ENCODE data around the gene SSH3. TPM values are rescaled to one million over a fixed set of nuclear protein-coding genes. Genes with fewer than 3 reads are reported as not detected.

The SSH3 gene
- total and polyA plus RNA-seq, 2 donors, result 23.6 to 52.7 TPM

DNA sequence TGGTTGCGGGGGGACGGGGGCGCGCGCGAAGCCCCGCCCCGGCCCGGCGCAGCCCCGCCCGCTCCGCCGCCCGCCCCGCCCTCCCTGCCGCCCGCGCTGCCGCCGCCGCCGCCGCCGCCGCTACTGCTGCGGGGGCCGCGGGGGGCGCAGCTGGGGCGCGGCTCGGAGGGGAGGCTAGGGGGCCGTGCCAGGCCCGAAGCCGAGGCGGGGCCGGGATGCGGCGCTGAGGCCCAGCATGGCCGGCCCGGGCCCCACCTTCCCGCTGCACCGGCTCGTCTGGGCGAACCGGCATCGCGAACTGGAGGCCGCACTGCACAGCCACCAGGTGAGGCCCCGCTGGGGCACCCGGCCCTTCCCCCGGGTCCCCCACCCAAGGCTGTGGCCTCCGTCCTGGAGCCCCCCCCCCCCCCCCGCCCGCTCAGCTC is 14.1 kb upstream of the SSH3 start, which contains the start of gene ANKRD13D:
TSS of gene ANKRD13D (plus strand) at position 78 of the 425 bp plus-strand sequence. CDS start at position 236, 158 bp downstream.
- Histone ChIP-seq H3K27ac (ENCODE audit: low read depth) (peak within 1 kb of the TSS; percentile 91), H3K36me3 (ENCODE audit: insufficient read depth) (peaks cover 10% of the 10 kb centered on the region), H3K4me1 (ENCODE audit: insufficient read depth) (no peaks in the 10 kb centered on the region), H3K4me3 (ENCODE audit: low read depth, low read length) (peak within 1 kb of the TSS; percentile 88)
- under 1% methylated on average over 49 of the region's 56 CpGs for WGBS
- DNase-seq (ENCODE audit: extremely low spot score), result no peak

DNA sequence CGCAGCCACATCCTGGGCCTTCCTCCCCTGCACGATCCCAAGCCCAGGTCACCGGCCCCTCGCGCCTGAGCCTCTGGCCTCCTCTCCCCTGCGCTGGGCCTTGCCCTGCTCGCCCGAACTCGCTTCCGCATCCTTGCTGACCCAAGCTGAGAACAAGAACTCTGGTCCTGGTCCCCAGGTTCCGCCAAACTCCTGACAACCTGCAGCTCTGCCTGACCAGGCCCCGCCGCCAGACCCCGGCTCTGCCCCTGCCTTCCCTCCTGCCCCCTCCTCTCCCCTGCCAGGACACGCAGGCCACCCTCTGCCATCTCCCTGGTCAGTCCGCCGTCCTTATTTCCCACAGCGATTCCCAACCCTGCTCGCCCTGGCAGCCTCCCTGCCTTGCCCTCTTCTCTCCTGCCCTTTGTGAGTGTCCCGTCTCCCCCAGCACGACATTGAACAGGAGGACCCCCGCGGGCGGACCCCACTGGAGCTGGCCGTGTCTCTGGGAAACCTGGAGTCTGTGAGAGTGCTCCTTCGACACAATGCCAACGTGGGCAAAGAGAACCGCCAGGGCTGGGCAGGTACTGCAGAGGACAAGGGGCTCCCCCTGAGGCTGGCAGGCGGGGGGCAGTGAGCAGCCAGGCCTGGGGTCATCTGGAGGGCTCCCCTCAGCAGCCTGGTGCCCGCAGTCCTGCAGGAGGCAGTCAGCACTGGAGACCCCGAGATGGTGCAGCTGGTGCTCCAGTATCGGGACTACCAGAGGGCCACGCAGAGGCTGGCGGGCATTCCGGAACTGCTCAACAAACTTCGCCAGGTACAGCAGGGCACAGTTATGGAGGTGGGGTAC is 13.5 kb upstream of the SSH3 start:
- Histone ChIP-seq H3K36me3 (ENCODE audit: insufficient read depth) (peaks cover 7% of the 10 kb centered on the region), H3K4me1 (ENCODE audit: insufficient read depth) (no peaks in the 10 kb centered on the region), H3K4me3 (ENCODE audit: low read depth, low read length) (peak overlapping the region; percentile 88), H3K27ac (ENCODE audit: low read depth) (peak overlapping the region; percentile 30)
- 23% methylated on average over 36 of the region's 36 CpGs for WGBS
- DNase-seq (ENCODE audit: extremely low spot score), result no peak

DNA sequence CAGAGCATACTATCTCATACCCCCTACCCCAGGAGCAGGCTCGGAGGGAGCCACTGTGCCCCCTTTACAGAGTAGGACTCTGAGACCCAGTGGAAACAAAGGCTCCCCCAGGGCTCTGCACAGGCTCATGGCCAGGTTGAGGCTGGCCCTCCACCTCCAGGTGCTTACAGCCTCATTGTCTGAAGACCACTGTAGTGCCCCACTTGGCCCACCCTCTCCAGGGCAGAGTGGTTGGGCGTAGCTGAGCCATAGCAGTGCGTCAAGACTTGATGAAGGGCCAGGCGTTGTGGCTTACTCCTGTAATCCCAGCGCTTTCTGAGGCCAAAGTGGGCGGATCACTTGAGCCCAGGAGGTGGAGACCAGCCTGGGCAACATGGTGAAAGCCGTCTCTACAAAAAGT is 12.5 kb upstream of the SSH3 start:
- DNase-seq (ENCODE audit: extremely low spot score), result no peak
- no peak overlapping the region for H3K27ac ChIP-seq (ENCODE audit: low read depth)
- no peaks in the 10 kb centered on the region for H3K4me1 ChIP-seq (ENCODE audit: insufficient read depth)
- no peak overlapping the region for H3K4me3 ChIP-seq (ENCODE audit: low read depth, low read length)
- H3K36me3 ChIP-seq (ENCODE audit: insufficient read depth), result peaks cover under 1% of the 10 kb centered on the region
- WGBS, result 36% methylated on average over 7 of the region's 7 CpGs

DNA sequence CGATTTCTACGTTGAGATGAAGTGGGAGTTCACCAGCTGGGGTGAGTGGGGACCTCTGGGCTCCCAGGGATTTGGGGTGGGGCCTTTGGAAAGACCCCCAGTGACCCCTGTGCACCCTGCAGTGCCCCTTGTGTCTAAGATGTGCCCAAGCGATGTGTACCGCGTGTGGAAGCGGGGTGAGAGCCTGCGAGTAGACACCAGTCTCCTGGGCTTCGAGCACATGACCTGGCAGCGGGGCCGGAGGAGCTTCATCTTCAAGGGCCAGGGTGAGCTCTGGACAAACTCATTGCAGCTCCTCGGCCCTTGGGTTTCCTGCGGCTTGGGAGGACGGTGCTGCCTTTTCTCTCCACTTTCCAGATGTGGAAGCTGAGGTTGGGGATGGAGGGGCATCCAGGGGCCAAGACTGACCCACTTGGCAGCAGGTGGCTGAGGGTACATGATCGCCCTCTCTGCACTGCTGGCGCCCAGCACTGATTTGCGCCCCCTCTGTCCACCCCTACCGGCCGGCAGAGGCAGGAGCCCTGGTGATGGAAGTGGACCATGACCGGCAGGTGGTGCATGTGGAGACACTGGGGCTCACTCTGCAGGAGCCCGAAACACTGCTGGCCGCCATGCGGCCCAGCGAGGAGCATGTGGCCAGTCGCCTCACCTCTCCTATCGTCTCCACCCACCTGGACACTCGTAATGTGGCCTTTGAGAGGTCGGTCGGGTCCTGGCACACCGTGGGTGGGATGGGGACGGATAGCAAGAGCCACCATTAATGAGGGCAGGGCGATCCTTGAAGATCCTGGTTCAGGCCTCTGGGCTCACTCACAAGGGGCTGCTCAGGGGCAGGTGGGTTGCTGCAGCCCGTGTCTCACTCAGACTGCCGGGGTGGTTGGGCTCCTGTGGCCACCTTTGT is 11.6 kb upstream of the SSH3 start:
- DNase-seq (ENCODE audit: extremely low spot score), result no peak
- WGBS, result 86% methylated on average over 33 of the region's 33 CpGs
- H3K36me3 ChIP-seq (ENCODE audit: insufficient read depth), result no peaks in the 10 kb centered on the region

DNA sequence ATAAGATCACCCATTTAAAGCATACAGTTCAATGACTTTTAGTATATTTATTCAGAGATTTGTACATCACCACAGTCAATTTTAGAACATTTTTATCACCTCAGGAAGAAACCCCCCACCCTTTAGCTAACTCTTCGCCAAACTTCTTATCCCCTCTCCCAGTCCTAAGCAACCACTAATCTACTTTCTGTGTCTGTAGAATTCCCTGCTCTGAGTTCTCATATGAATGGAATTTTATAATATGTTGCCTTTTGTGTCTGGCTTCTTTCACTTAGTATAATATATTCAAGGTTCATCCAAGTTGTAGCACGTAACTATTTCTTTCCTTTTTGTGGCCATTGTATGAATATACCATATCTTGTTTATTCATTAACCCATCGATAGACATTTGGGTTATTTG is 10.7 kb upstream of the SSH3 start:
- Histone ChIP-seq H3K27ac (ENCODE audit: low read depth) (no peak overlapping the region), H3K4me1 (ENCODE audit: insufficient read depth) (no peaks in the 10 kb centered on the region), H3K36me3 (ENCODE audit: insufficient read depth) (no peaks in the 10 kb centered on the region), H3K4me3 (ENCODE audit: low read depth, low read length) (no peak overlapping the region)
- no peak for DNase-seq (ENCODE audit: extremely low spot score)
- WGBS, result 46% methylated on average over 3 of the region's 3 CpGs

More for the DNA sequence above, 11.6 kb upstream of the SSH3 start:
- H3K4me3 ChIP-seq (ENCODE audit: low read depth, low read length), result no peak overlapping the region
- no peaks in the 10 kb centered on the region for H3K4me1 ChIP-seq (ENCODE audit: insufficient read depth)
- H3K27ac ChIP-seq (ENCODE audit: low read depth), result no peak overlapping the region

DNA sequence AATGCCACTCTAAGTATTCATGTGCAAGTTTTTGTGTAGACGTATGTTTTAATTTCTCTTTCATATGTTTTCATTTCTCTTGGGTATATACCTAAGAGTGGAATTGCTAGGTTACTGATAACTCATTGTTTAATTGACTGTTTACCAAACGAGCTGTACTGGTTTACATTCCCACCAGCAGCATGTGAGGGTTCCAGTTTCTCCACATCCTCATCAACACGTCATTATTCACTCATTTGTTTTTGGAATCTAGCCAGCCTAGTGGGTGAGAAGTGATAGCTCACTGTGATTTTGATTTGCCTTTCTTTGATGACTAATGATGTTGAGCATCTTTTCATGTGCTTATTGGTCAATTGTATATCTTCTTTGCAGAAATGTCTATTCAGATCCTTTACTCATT is 10.2 kb upstream of the SSH3 start:
- Histone ChIP-seq H3K4me1 (ENCODE audit: insufficient read depth) (no peaks in the 10 kb centered on the region), H3K36me3 (ENCODE audit: insufficient read depth) (no peaks in the 10 kb centered on the region), H3K27ac (ENCODE audit: low read depth) (no peak overlapping the region), H3K4me3 (ENCODE audit: low read depth, low read length) (no peak overlapping the region)
- 45% methylated on average over 3 of the region's 3 CpGs for WGBS
- DNase-seq (ENCODE audit: extremely low spot score), result no peak

DNA sequence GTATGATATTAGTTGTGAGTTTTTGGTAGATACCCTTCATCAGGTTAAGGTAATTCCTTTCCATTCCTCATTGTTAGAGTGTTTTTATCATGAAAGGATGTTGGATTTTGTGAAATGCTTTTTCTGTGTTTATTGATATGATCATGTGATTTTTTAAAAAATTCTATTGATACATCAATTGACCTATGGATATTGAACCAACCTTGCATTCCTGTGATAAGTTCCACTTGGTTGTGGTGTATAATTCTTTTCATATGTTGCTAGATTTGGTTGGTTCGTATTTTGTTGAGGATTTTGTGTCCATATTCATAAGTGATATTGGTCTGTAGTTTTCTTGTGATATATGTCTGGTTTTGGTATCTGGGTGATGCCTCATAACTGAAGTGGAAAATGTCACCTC is 7.5 kb upstream of the SSH3 start:
- H3K4me3 ChIP-seq (ENCODE audit: low read depth, low read length), result no peak overlapping the region
- 97% methylated on average over 1 of the region's 1 CpG for WGBS
- H3K4me1 ChIP-seq (ENCODE audit: insufficient read depth), result no peaks in the 10 kb centered on the region
- DNase-seq (ENCODE audit: extremely low spot score), result no peak
- no peak overlapping the region for H3K27ac ChIP-seq (ENCODE audit: low read depth)
- H3K36me3 ChIP-seq (ENCODE audit: insufficient read depth), result peaks cover 3% of the 10 kb centered on the region

DNA sequence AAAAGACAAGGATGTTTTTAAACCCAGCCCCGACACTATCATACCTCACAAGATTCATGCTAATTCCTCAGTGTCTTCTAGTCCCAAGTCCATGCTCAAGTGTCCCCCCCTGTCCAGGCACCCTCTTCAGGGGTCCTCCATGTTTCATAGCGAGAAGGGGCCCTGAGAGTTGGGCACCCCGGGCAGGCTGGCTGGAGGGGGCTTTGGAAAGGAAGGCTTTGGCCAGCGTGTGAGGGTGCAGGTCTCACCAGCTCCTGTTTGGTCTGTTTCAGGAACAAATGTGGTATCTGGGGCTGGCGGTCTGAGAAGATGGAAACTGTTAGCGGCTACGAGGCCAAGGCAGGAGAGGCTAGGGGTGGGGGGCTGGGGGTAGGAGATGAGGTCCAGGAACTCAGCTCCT is 4.5 kb upstream of the SSH3 start:
- 93% methylated on average over 7 of the region's 7 CpGs for WGBS
- DNase-seq (ENCODE audit: extremely low spot score), result no peak
- no peak overlapping the region for H3K4me3 ChIP-seq (ENCODE audit: low read depth, low read length)
- no peak overlapping the region for H3K27ac ChIP-seq (ENCODE audit: low read depth)
- H3K36me3 ChIP-seq (ENCODE audit: insufficient read depth), result peaks cover 6% of the 10 kb centered on the region
- no peaks in the 10 kb centered on the region for H3K4me1 ChIP-seq (ENCODE audit: insufficient read depth)

DNA sequence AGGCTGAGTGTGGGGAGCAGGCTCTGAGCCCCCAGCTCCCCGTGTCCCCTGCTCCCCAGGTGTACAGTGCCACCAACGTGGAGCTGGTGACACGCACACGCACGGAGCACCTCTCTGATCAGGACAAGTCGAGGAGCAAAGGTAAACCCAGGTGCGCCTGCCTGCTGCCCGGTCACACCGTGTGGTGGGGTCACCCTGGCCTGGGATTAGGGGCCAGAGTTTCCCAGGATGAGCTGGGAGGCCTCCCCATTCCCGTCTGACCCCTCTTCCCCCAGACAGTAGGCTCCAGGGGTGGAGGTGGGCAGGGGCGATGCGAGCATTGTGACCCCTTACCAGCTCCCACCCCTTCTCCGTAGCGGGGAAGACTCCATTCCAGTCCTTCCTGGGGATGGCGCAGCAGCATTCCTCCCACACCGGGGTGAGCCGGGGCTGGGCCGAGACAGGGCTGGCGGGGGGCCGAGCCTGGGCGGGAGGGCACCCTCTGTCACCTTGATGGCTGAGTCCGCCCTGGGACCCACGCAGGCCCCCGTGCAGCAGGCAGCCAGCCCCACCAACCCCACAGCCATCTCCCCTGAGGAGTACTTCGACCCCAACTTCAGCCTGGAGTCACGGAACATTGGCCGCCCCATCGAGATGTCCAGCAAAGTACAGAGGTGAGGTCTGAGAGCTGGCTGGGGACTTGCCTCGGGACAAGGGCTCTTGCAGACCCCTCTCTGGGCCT is 3.7 kb upstream of the SSH3 start:
- peaks cover 6% of the 10 kb centered on the region for H3K36me3 ChIP-seq (ENCODE audit: insufficient read depth)
- H3K4me1 ChIP-seq (ENCODE audit: insufficient read depth), result no peaks in the 10 kb centered on the region
- H3K4me3 ChIP-seq (ENCODE audit: low read depth, low read length), result no peak overlapping the region
- 94% methylated on average over 29 of the region's 29 CpGs for WGBS
- no peak overlapping the region for H3K27ac ChIP-seq (ENCODE audit: low read depth)
- DNase-seq (ENCODE audit: extremely low spot score), result no peak

DNA sequence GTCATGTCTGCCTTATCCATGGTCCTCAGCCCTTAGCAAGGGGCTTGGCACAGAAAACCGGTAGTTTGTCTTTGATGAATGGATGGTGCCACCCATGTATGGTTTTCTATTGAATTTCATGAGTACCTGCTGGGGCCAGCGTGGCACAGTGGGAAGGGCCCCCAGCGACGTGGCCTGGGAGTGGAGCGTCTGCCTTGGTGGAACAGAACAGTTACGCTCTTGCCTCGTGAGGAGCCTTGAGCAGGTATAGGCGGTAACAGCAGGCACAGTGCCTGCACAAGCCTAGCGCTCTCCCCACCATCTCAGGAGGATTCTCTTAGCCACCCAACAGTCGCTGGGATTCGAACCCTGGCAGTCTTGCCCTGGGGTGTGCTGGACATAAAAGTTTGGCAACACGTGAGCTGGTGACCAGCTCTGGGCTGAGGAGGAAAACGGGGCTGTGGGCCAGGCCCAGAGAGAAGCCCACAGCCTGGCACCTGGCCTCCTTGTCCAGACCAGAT is 3.0 kb upstream of the SSH3 start:
- no peak for DNase-seq (ENCODE audit: extremely low spot score)
- no peak overlapping the region for H3K27ac ChIP-seq (ENCODE audit: low read depth)
- H3K4me1 ChIP-seq (ENCODE audit: insufficient read depth), result no peaks in the 10 kb centered on the region
- peaks cover 6% of the 10 kb centered on the region for H3K36me3 ChIP-seq (ENCODE audit: insufficient read depth)
- 92% methylated on average over 13 of the region's 13 CpGs for WGBS
- H3K4me3 ChIP-seq (ENCODE audit: low read depth, low read length), result no peak overlapping the region

DNA sequence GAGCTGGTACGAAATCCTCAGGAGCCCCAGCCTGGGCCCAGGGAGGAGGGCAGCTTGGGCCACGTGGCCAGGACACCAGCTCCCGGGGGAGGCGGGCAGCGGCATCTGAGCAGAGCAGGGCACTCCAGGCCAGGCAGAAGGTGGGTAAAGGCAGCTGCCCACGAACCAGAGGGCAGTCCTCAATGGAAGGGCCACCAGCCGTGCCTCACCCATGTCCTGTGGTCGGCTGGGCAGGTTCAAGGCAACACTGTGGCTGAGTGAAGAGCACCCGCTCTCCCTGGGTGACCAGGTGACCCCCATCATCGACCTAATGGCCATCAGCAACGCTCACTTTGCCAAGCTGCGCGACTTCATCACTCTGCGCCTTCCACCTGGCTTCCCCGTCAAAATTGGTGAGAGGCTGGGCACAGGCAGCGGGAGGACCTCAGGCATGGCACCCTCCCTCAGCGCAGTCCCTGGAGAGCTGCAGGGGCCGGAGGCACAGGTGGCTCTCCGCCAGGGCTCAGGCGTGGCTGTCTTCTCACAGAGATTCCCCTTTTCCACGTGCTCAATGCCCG is 2.5 kb upstream of the SSH3 start:
- no peak overlapping the region for H3K4me3 ChIP-seq (ENCODE audit: low read depth, low read length)
- no peaks in the 10 kb centered on the region for H3K4me1 ChIP-seq (ENCODE audit: insufficient read depth)
- 92% methylated on average over 22 of the region's 22 CpGs for WGBS
- peaks cover 6% of the 10 kb centered on the region for H3K36me3 ChIP-seq (ENCODE audit: insufficient read depth)
- no peak overlapping the region for H3K27ac ChIP-seq (ENCODE audit: low read depth)
- DNase-seq (ENCODE audit: extremely low spot score), result no peak

DNA sequence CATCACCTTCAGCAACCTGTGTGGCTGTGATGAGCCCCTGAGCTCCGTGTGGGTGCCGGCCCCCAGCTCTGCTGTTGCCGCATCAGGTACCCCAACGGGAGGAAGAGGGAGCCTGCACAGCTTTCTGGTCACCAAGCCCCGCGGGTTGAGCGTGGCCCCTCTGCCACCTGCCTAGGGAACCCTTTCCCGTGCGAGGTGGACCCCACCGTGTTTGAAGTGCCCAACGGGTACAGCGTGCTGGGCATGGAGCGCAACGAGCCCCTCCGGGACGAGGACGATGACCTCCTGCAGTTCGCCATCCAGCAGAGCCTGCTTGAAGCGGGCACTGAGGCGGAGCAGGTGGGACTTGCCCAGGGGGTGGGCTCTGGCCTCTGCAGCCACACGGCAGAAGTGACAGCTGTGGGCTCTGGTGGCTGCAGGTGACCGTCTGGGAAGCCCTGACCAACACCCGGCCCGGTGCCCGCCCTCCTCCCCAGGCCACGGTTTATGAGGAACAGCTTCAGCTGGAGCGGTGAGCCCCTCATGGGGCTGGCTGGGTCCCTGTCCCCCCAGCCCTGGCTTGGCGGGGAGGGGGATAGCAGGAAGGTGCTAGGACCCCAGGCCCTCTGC is 1.9 kb upstream of the SSH3 start:
- Histone ChIP-seq H3K4me1 (ENCODE audit: insufficient read depth) (no peaks in the 10 kb centered on the region), H3K36me3 (ENCODE audit: insufficient read depth) (peaks cover 6% of the 10 kb centered on the region), H3K4me3 (ENCODE audit: low read depth, low read length) (no peak overlapping the region), H3K27ac (ENCODE audit: low read depth) (peak overlapping the region; percentile 42)
- no peak for DNase-seq (ENCODE audit: extremely low spot score)
- 90% methylated on average over 28 of the region's 28 CpGs for WGBS
